NCI-H1694 (cell line): Measurements from ENCODE around the gene LRP1B.
A peak's percentile ranks its signal among the peaks of the same experiment; 100 is the strongest.
"Not testable (repeated sequence)": the region's sequence is repeated elsewhere in the genome, so short reads cannot be mapped to it uniquely, and the experiment has no call there.

ENCODE experiments used
- DNase-seq: peaks from one replicate; lab custom pipeline; 2025; lab: John Stamatoyannopoulos, UW

LRP1B gene

GRCh38 chr2:141301551-141301950 lies 829.3 kb downstream of the LRP1B start:
- no peak for DNase-seq

GRCh38 chr2:141280037-141280436 lies 850.8 kb downstream of the LRP1B start:
- DNase-seq = no peak

- DNase-seq = no peak
Observed at GRCh38 chr2:141271346-141271745, 859.5 kb downstream of the LRP1B start.

GRCh38 chr2:141264848-141265247 lies 866.0 kb downstream of the LRP1B start:
- DNase-seq = no peak

GRCh38 chr2:141260911-141261310 lies 869.9 kb downstream of the LRP1B start:
- DNase-seq = no peak

GRCh38 chr2:141259683-141260082 lies 871.1 kb downstream of the LRP1B start:
- no peak for DNase-seq

- DNase-seq = no peak
Observed at GRCh38 chr2:141242008-141242407, 888.8 kb downstream of the LRP1B start.

GRCh38 chr2:141226560-141226959 lies 904.3 kb downstream of the LRP1B start:
- DNase-seq = no peak

GRCh38 chr2:141207036-141207385 lies 923.8 kb downstream of the LRP1B start:
- DNase-seq = no peak

GRCh38 chr2:141201016-141201565 lies 929.7 kb downstream of the LRP1B start:
- no peak for DNase-seq

- DNase-seq = no peak
Observed at GRCh38 chr2:141200191-141200590, 930.6 kb downstream of the LRP1B start.

GRCh38 chr2:141199711-141200110 lies 931.1 kb downstream of the LRP1B start:
- no peak for DNase-seq

GRCh38 chr2:141195087-141195486 lies 935.7 kb downstream of the LRP1B start:
- DNase-seq = no peak

GRCh38 chr2:141187075-141187439 lies 943.8 kb downstream of the LRP1B start:
- peak; percentile 65 for DNase-seq

GRCh38 chr2:141186413-141187074 lies 944.3 kb downstream of the LRP1B start:
- no peak for DNase-seq

- no peak for DNase-seq
Observed at GRCh38 chr2:141182246-141182645, 948.6 kb downstream of the LRP1B start.

GRCh38 chr2:141169117-141169516 lies 961.7 kb downstream of the LRP1B start:
- not testable (repeated sequence) for DNase-seq

GRCh38 chr2:141162314-141162713 lies 968.5 kb downstream of the LRP1B start:
- no peak for DNase-seq

GRCh38 chr2:141151611-141152286 lies 979.1 kb downstream of the LRP1B start:
- no peak for DNase-seq

- no peak for DNase-seq
Observed at GRCh38 chr2:141142025-141142424, 988.8 kb downstream of the LRP1B start.

- no peak for DNase-seq
Observed at GRCh38 chr2:141137122-141137693, 993.6 kb downstream of the LRP1B start.

GRCh38 chr2:141133883-141134282 lies 996.9 kb downstream of the LRP1B start:
- no peak for DNase-seq

- DNase-seq = no peak
Observed at GRCh38 chr2:141125432-141125831, 1005.4 kb downstream of the LRP1B start.
